OCI-LY7 (cell line): ENCODE measurements around the gene RAPGEF6.

Source experiments
- EZH2phosphoT487 ChIP-seq: fragments of 200-600 bp; sonication (generic); IDR thresholded peaks from 2 replicates; pipeline ENCODE4 v1.6.1; 2018; ENCODE audit warnings: low read depth, borderline replicate concordance, mild to moderate bottlenecking, mixed run types, antibody characterized with exemption, low read length, moderate library complexity, mixed read lengths
- TF ChIP-seq, protein P1 (sequence below): fragments of 200-600 bp; sonication (generic); conservative IDR thresholded peaks from 2 replicates; pipeline ENCODE4 v1.5.1; 2014; ENCODE audit warnings: mild to moderate bottlenecking, antibody characterized with exemption, low read length, moderate library complexity, mixed read lengths

DNA sequence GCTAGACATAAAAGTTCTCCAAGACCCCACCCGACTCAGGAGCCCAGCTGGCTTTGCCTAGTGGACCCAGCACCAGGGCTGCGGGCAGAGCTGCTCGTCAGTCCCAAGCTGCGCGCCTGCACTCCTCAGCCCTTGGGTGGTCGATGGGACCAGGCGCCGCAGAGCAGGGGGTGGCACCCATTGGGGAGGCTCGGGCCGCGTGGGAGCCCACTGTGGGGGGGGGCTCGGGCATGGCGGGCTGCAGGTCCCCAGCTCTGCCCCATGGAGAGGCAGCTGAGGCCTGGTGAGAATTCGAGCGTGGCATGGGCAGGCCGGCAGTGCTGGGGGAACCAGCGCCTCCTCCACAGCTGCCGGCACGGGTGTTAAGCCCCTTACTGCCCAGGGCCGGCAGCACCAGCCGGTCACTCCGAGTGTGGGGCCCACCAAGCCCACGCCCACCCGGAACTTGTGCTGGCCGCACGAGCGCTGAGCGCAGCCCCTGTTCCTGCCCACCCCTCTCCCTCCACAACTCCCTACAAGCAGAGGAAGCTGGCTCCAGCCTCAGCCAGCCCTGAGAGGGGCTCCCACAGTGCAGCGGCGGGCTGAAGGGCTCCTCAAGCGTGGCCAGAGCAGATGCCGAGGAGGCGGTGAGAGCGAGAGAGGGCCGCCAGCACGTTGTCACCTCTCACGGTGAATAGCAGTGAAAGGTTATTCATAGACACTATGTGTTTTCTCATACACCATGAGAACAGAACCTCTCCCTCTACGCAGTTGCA lies 54.9 kb downstream of the RAPGEF6 start:
- TF ChIP-seq EZH2phosphoT487 = no peak
- TF ChIP-seq, protein P1, sequence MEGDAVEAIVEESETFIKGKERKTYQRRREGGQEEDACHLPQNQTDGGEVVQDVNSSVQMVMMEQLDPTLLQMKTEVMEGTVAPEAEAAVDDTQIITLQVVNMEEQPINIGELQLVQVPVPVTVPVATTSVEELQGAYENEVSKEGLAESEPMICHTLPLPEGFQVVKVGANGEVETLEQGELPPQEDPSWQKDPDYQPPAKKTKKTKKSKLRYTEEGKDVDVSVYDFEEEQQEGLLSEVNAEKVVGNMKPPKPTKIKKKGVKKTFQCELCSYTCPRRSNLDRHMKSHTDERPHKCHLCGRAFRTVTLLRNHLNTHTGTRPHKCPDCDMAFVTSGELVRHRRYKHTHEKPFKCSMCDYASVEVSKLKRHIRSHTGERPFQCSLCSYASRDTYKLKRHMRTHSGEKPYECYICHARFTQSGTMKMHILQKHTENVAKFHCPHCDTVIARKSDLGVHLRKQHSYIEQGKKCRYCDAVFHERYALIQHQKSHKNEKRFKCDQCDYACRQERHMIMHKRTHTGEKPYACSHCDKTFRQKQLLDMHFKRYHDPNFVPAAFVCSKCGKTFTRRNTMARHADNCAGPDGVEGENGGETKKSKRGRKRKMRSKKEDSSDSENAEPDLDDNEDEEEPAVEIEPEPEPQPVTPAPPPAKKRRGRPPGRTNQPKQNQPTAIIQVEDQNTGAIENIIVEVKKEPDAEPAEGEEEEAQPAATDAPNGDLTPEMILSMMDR = no peak
